CD4-positive, alpha-beta T cell (primary cell): ENCODE measurements around the gene FAXDC2. TPM values are rescaled to one million over a fixed set of nuclear protein-coding genes. Genes with fewer than 3 reads are reported as not detected.
A peak's percentile ranks its signal among the peaks of the same experiment; 100 is the strongest.
"Not testable (repeated sequence)": the region's sequence is repeated elsewhere in the genome, so short reads cannot be mapped to it uniquely, and the experiment has no call there.

Experiments
- ATAC-seq: fragments of 200-7000 bp; cut with Tn5 transposase; one replicate; pipeline ENCODE4 v1.10.0; 2022; ENCODE audit warnings: mild to moderate bottlenecking; ENCODE audit not compliant: poor library complexity
- CTCF ChIA-PET: fragments of 350-600 bp; sonication (Branson Sonifier 250); formaldehyde crosslinking; loops from one replicate; lab custom pipeline; 2021; ENCODE audit warnings: antibody characterized with exemption, inconsistent platforms; lab: Charles Lee
- POLR2A ChIA-PET: fragments of 350-600 bp; sonication (Branson Sonifier 250); formaldehyde crosslinking; loops from one replicate; lab custom pipeline; 2021; ENCODE audit warnings: antibody characterized with exemption, inconsistent platforms; lab: Charles Lee
- DNase-seq, 14 experiments: peaks; one replicate each; pipeline ENCODE4 v3.0.0-alpha.2; 2013 to 2020; ENCODE audit warnings: mixed read lengths in 2 of 14
- H3K27ac ChIP-seq, 2 donors: one replicate each; pipeline versions ENCODE4 v1.5.1 to v1.7.0; 2013; ENCODE audit warnings: low read length in 2 of 2, low read depth in 1 of 2, mild to moderate bottlenecking in 1 of 2
- H3K27me3 ChIP-seq, 2 experiments: 1 replicate in 1 of 2; 2 replicates in 1 of 2; pipeline versions ENCODE4 v1.6.1 to v1.7.0; 2013; ENCODE audit warnings: low read length in 2 of 2, control low read depth in 1 of 2, mild to moderate bottlenecking in 1 of 2, moderate library complexity in 1 of 2; ENCODE audit not compliant: insufficient read depth in 2 of 2, control insufficient read depth in 1 of 2
- H3K36me3 ChIP-seq: one replicate; pipeline ENCODE4 v1.6.1; 2013; ENCODE audit warnings: low read length, control low read depth; ENCODE audit not compliant: insufficient read depth
- H3K4me1 ChIP-seq: one replicate; pipeline ENCODE4 v1.6.1; 2013; ENCODE audit warnings: low read length, control low read depth; ENCODE audit not compliant: insufficient read depth
- H3K4me3 ChIP-seq: one replicate; pipeline ENCODE4 v1.5.1; 2013; ENCODE audit warnings: mild to moderate bottlenecking, low read length, moderate library complexity
- H3K9me3 ChIP-seq, 2 experiments: 1 replicate in 1 of 2; 2 replicates in 1 of 2; pipeline versions ENCODE4 v1.6.1 to v1.7.0; 2013; ENCODE audit warnings: low read length in 2 of 2, mild to moderate bottlenecking in 2 of 2, control low read depth in 1 of 2, moderate library complexity in 1 of 2; ENCODE audit not compliant: control insufficient read depth in 1 of 2, insufficient read depth in 1 of 2
- H3K27ac Mint-ChIP-seq: one replicate; pipeline ENCODE4 v1.8.0; 2020; ENCODE audit warnings: mixed read lengths
- H3K27me3 Mint-ChIP-seq: one replicate; pipeline ENCODE4 v1.8.0; 2021; ENCODE audit warnings: mixed read lengths
- H3K36me3 Mint-ChIP-seq: one replicate; pipeline ENCODE4 v1.8.0; 2021; ENCODE audit warnings: low read depth, mixed read lengths
- H3K4me1 Mint-ChIP-seq: one replicate; pipeline ENCODE4 v1.8.0; 2021; ENCODE audit warnings: low read depth, mixed read lengths
- H3K4me3 Mint-ChIP-seq: one replicate; pipeline ENCODE4 v1.8.0; 2020; ENCODE audit warnings: mild to moderate bottlenecking, mixed read lengths
- H3K9me3 Mint-ChIP-seq: one replicate; pipeline ENCODE4 v1.8.0; 2020; ENCODE audit warnings: mixed read lengths
- CTCF ChIP-seq: fragments of 200-600 bp; IDR thresholded peaks from one replicate; pipeline ENCODE4 v1.8.0; 2022; ENCODE audit warnings: antibody characterized with exemption, mild to moderate bottlenecking
- intact Hi-C, 2 experiments: fragments of 100-400 bp; cut with DNase I in 1 of 2; cut with micrococcal nuclease in 1 of 2; formaldehyde crosslinking; loops; one replicate each; pipeline versions ENCODE4 v1.15.1 to v1.9.0; 2023 to 2025; cut with DNase I, micrococcal nuclease
- total RNA-seq, 174 experiments: library from RNA in 2 of 174; stranded (reverse) in 2 of 174; gene quantifications; one replicate each; pipeline ENCODE4 v1.2.3 and lab custom pipeline; 2021 to 2026

The FAXDC2 gene
- total RNA-seq, 2 experiments from 2014 or later: not detected

GRCh38 chr5:154824070-154824469 lies 26.3 kb downstream of the FAXDC2 start:
- ChIA-PET POLR2A (no interaction called here), CTCF (no interaction called here)
- H3K27ac Mint-ChIP-seq: no peak overlapping the region

GRCh38 chr5:154823605-154824004 lies 26.8 kb downstream of the FAXDC2 start:
- CTCF ChIA-PET: no interaction called here

More at GRCh38 chr5:154824070-154824469, 26.3 kb downstream of the FAXDC2 start:
- ATAC-seq (no peak), DNase-seq (no peak)
- H3K36me3 Mint-ChIP-seq: peaks cover 10% of the 10 kb centered on the region
- no peak overlapping the region for H3K4me3 Mint-ChIP-seq
- no peaks in the 10 kb centered on the region for H3K9me3 Mint-ChIP-seq
- no peaks in the 10 kb centered on the region for H3K27me3 ChIP-seq
- H3K9me3 ChIP-seq: no peaks in the 10 kb centered on the region
- no peaks in the 10 kb centered on the region for H3K27me3 Mint-ChIP-seq
- intact Hi-C loops: no loop called here
- peaks cover 21% of the 10 kb centered on the region for H3K4me1 Mint-ChIP-seq
- H3K4me1 ChIP-seq: peaks cover 15% of the 10 kb centered on the region
- H3K4me3 ChIP-seq: no peak overlapping the region
- H3K27ac ChIP-seq: no peak overlapping the region
- no peak for TF ChIP-seq CTCF
- H3K36me3 ChIP-seq: peaks cover 14% of the 10 kb centered on the region

DNA sequence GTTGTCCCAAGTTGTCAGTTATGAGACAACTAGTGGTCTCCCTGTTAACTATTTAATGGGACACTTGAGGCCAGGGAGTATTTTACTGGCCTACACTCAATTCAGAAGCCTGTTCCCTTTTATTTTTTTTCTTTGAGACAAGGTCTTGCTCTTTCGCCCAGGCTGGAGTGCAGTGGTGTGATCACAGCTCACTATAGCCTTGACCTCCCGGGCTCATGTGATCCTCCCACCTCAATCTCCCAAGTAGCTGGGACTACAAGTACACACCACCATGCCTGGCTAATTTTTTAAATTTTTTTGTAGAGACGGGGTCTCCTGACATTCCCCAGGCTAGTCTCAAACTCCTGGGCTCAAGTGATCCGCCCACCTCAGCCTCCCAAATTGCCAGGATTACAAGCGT lies 27.5 kb downstream of the FAXDC2 start:
- CTCF ChIA-PET, H3K27me3 Mint-ChIP-seq, DNase-seq, POLR2A ChIA-PET, intact Hi-C loops, H3K9me3 Mint-ChIP-seq, H3K4me3 ChIP-seq, H3K9me3 ChIP-seq, H3K4me3 Mint-ChIP-seq, H3K27me3 ChIP-seq, H3K4me1 ChIP-seq, ATAC-seq, H3K27ac ChIP-seq: not testable (repeated sequence)
- Mint-ChIP-seq H3K36me3 (peaks cover 18% of the 10 kb centered on the region), H3K4me1 (peaks cover 12% of the 10 kb centered on the region), H3K27ac (peak overlapping the region; percentile 55)
- H3K36me3 ChIP-seq: peaks cover 16% of the 10 kb centered on the region

More at GRCh38 chr5:154823605-154824004, 26.8 kb downstream of the FAXDC2 start:
- H3K4me1 Mint-ChIP-seq: peaks cover 18% of the 10 kb centered on the region
- H3K4me3 Mint-ChIP-seq: no peak overlapping the region
- DNase-seq: no peak
- no peak for ATAC-seq
- peaks cover 14% of the 10 kb centered on the region for H3K36me3 Mint-ChIP-seq
- H3K27ac Mint-ChIP-seq: peak overlapping the region; percentile 55
- H3K27ac ChIP-seq: no peak overlapping the region
- peaks cover 14% of the 10 kb centered on the region for H3K36me3 ChIP-seq
- intact Hi-C loops: no loop called here
- no peaks in the 10 kb centered on the region for H3K27me3 ChIP-seq
- no peaks in the 10 kb centered on the region for H3K27me3 Mint-ChIP-seq
- POLR2A ChIA-PET: no interaction called here
- no peak overlapping the region for H3K4me3 ChIP-seq
- TF ChIP-seq CTCF: no peak
- H3K9me3 ChIP-seq: no peaks in the 10 kb centered on the region
- no peaks in the 10 kb centered on the region for H3K9me3 Mint-ChIP-seq
- H3K4me1 ChIP-seq: peaks cover 10% of the 10 kb centered on the region

DNA sequence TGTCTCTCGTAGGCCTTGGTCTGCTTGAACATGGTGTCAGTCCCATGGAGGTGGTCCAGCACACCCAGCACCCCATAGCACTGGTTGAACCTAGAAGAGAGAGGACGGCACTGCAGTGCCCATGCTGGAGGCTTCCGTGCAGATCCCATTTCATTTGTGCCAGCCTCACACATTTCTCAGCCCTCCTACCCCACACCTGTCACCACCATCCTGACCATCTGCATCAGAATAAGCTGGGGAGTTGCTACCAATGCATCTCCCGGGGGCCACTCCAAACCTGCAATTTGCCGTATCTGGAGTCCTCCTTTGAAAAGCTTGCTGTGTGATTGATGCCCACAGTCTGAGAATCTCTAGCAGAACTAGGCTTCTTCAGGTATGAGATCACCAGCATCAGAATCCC lies 30.0 kb downstream of the FAXDC2 start:
- no peaks in the 10 kb centered on the region for H3K27me3 Mint-ChIP-seq
- H3K4me1 Mint-ChIP-seq: peaks cover 3% of the 10 kb centered on the region
- CTCF ChIA-PET: no interaction called here
- Histone ChIP-seq H3K36me3 (peaks cover 41% of the 10 kb centered on the region), H3K27ac (peak overlapping the region in 1 of 2 donors; percentile 40), H3K4me3 (no peak overlapping the region), H3K4me1 (no peaks in the 10 kb centered on the region), H3K27me3 (no peaks in the 10 kb centered on the region), H3K9me3 (no peaks in the 10 kb centered on the region)
- DNase-seq: no peak
- POLR2A ChIA-PET: no interaction called here
- ATAC-seq: no peak
- no peak for TF ChIP-seq CTCF
- intact Hi-C loops: no loop called here
- peaks cover 40% of the 10 kb centered on the region for H3K36me3 Mint-ChIP-seq
- no peak overlapping the region for H3K27ac Mint-ChIP-seq
- H3K4me3 Mint-ChIP-seq: no peak overlapping the region
- no peaks in the 10 kb centered on the region for H3K9me3 Mint-ChIP-seq
